CD4-positive, alpha-beta T cell treated with Interleukin-6 at 100 ng/mL for 8 hours (primary cell): ENCODE results near the gene ATP9A.
"Not testable (repeated sequence)": the region's sequence is repeated elsewhere in the genome, so short reads cannot be mapped to it uniquely, and the experiment has no call there.

Source experiments
- DNase-seq: peaks from one replicate; pipeline ENCODE4 v3.0.0-alpha.2; 2020; ENCODE audit warnings: mixed read lengths, low spot score

The ATP9A gene

GRCh38 chr20:51767867-51768758 lies at the start of gene ATP9A:
TSS of gene ATP9A (minus strand) at chr20:51768390. CDS start at chr20:51768369, 21 bp downstream.
- no peak for DNase-seq

GRCh38 chr20:51816856-51817255 lies 48.7 kb upstream of the ATP9A start:
- DNase-seq: not testable (repeated sequence)

GRCh38 chr20:51815383-51816076 lies 47.3 kb upstream of the ATP9A start:
- no peak for DNase-seq

GRCh38 chr20:51812861-51813260 lies 44.7 kb upstream of the ATP9A start:
- DNase-seq: no peak

GRCh38 chr20:51811514-51812128 lies 43.4 kb upstream of the ATP9A start:
- DNase-seq: no peak

GRCh38 chr20:51811042-51811355 lies 42.8 kb upstream of the ATP9A start:
- DNase-seq: no peak

GRCh38 chr20:51810155-51811041 lies 42.2 kb upstream of the ATP9A start:
- DNase-seq: no peak

GRCh38 chr20:51807720-51808250 lies 39.6 kb upstream of the ATP9A start:
- no peak for DNase-seq

GRCh38 chr20:51804754-51805153 lies 36.6 kb upstream of the ATP9A start:
- no peak for DNase-seq

- no peak for DNase-seq
Observed at GRCh38 chr20:51803148-51803854, 35.1 kb upstream of the ATP9A start.

- no peak for DNase-seq
Observed at GRCh38 chr20:51802170-51802751, 34.1 kb upstream of the ATP9A start, which contains the start of gene SALL4. TSS of gene SALL4 (minus strand) at chr20:51802521. CDS start at chr20:51802408, 113 bp downstream.

GRCh38 chr20:51801823-51802123 lies 33.6 kb upstream of the ATP9A start:
- no peak for DNase-seq

GRCh38 chr20:51801122-51801822 lies 33.1 kb upstream of the ATP9A start:
- DNase-seq: no peak

- no peak for DNase-seq
Observed at GRCh38 chr20:51800872-51801121, 32.6 kb upstream of the ATP9A start.

GRCh38 chr20:51800060-51800871 lies 32.1 kb upstream of the ATP9A start:
- DNase-seq: peak; percentile 32

GRCh38 chr20:51799401-51799860 lies 31.2 kb upstream of the ATP9A start:
- DNase-seq: no peak

GRCh38 chr20:51797357-51798025 lies 29.3 kb upstream of the ATP9A start:
- no peak for DNase-seq

GRCh38 chr20:51796340-51796739 lies 28.1 kb upstream of the ATP9A start:
- DNase-seq: no peak

GRCh38 chr20:51792960-51793359 lies 24.8 kb upstream of the ATP9A start:
- no peak for DNase-seq
